Measurements from ENCODE around the gene ZNF429. TPM values are rescaled to one million over a fixed set of nuclear protein-coding genes. Genes with fewer than 3 reads are reported as not detected.

The ZNF429 gene
- total RNA-seq, 3 donors from 2014 or later (not counting 1 experiment from before 2014, with no cell fraction given): 15.7 to 21.0 (median 18.7) TPM

DNA sequence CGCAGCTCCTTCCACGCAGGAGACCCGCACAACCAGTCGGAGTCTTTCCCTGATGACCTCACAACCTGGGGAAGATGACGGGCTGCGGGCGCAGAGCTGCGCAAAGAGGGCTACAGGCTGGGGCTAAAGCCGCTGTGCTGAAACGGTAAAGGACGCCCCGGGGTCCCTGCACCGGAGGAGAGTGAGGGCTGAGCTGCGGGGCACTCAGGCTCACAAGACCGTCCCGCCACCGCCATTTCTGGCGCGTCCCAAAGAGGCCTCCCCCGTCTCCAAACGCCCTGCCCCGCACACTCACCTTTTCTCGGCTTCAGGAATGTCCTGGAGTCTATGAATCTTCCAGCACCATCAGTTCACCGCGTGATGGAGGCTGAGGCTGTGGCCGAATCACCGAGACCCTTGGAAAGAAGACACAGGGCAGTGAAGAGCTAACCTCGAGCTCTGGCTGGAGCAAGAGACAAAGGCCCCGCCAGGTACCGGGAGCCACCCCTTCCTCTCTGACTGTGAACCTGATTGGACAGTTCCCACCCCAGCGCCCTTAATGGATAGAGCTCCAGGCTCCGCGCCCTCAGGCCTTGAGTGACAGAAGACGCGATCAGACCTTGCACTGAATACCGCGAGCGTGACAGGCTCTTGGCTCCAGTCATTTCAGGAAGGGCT, 41.8 kb upstream of the ZNF429 start:
- H3K4me3 Mint-ChIP-seq: peak overlapping the region; percentile 90

DNA sequence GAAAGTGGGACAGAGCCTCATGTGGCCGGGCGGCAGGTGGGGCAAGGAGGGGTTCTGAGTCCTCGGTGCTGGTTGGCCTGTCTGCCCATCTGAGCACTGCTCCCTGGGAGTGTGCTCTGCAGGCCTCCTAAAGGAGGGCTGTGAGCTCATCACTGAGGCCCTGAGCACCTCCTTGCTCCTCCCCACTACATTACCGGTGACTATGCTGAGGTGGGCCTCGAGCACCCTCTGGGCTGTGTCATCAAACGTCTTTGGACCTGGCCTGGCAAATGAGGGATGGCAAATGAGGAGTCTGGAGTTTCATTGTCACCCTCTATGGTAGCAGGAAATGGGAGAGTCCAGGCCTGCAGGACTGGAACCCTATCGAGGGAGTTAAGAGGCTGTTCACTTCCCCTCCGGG, 38.8 kb upstream of the ZNF429 start:
- TF ChIP-seq, protein P1, sequence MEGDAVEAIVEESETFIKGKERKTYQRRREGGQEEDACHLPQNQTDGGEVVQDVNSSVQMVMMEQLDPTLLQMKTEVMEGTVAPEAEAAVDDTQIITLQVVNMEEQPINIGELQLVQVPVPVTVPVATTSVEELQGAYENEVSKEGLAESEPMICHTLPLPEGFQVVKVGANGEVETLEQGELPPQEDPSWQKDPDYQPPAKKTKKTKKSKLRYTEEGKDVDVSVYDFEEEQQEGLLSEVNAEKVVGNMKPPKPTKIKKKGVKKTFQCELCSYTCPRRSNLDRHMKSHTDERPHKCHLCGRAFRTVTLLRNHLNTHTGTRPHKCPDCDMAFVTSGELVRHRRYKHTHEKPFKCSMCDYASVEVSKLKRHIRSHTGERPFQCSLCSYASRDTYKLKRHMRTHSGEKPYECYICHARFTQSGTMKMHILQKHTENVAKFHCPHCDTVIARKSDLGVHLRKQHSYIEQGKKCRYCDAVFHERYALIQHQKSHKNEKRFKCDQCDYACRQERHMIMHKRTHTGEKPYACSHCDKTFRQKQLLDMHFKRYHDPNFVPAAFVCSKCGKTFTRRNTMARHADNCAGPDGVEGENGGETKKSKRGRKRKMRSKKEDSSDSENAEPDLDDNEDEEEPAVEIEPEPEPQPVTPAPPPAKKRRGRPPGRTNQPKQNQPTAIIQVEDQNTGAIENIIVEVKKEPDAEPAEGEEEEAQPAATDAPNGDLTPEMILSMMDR (IDR thresholded peaks at IDR 0.05): no peak
- no peaks in the 10 kb centered on the region for H3K36me3 Mint-ChIP-seq
- no peak overlapping the region for H3K4me3 Mint-ChIP-seq
- intact Hi-C loops (cut with micrococcal nuclease): no loop called here
- no peak overlapping the region for H3K4me3 ChIP-seq (ENCODE audit: low read length)
- H3K27me3 Mint-ChIP-seq (ENCODE audit: low read depth in 2 of 2): no peaks in the 10 kb centered on the region
- DNase-seq (no peak), ATAC-seq (no peak)
- peaks cover 0 to 4% of the 10 kb centered on the region in 2 donors for H3K9me3 Mint-ChIP-seq
- H3K4me1 Mint-ChIP-seq: peaks cover 7% of the 10 kb centered on the region in 2 donors
- no peak overlapping the region for H3K27ac ChIP-seq (ENCODE audit: low read length)
- H3K4me1 ChIP-seq (ENCODE audit: control insufficient read depth, insufficient read depth, low read length): peaks cover 10% of the 10 kb centered on the region
- no peak overlapping the region for H3K27ac Mint-ChIP-seq
- H3K36me3 ChIP-seq (ENCODE audit: control insufficient read depth, insufficient read depth, low read length): no peaks in the 10 kb centered on the region
- no peaks in the 10 kb centered on the region for H3K27me3 ChIP-seq (ENCODE audit: control insufficient read depth, insufficient read depth, low read length)
- no peaks in the 10 kb centered on the region for H3K9me3 ChIP-seq (ENCODE audit: control insufficient read depth, insufficient read depth, low read length)
- WGBS (ENCODE audit: insufficient coverage): 91% methylated on average over 8 of the region's 8 CpGs

More for the DNA sequence above, 41.8 kb upstream of the ZNF429 start:
- H3K9me3 Mint-ChIP-seq: peaks cover 0 to 8% of the 10 kb centered on the region in 2 donors
- DNase-seq: peak in 1 of 2 donors; percentile 57
- peak overlapping the region in 1 of 2 donors; percentile 78 for H3K27ac Mint-ChIP-seq
- no peaks in the 10 kb centered on the region for H3K36me3 Mint-ChIP-seq
- intact Hi-C loops (cut with micrococcal nuclease): no loop called here
- 4% methylated on average over 38 of the region's 38 CpGs for WGBS (ENCODE audit: insufficient coverage)
- no peaks in the 10 kb centered on the region for H3K36me3 ChIP-seq (ENCODE audit: control insufficient read depth, insufficient read depth, low read length)
- H3K27me3 Mint-ChIP-seq (ENCODE audit: low read depth in 2 of 2): no peaks in the 10 kb centered on the region
- peaks cover 11% of the 10 kb centered on the region for H3K9me3 ChIP-seq (ENCODE audit: control insufficient read depth, insufficient read depth, low read length)
- no peak overlapping the region for H3K27ac ChIP-seq (ENCODE audit: low read length)
- peaks cover 7% of the 10 kb centered on the region in 2 donors for H3K4me1 Mint-ChIP-seq
- H3K4me3 ChIP-seq (ENCODE audit: low read length): peak overlapping the region; percentile 33
- H3K4me1 ChIP-seq (ENCODE audit: control insufficient read depth, insufficient read depth, low read length): peaks cover 10% of the 10 kb centered on the region
- TF ChIP-seq, protein P1 (IDR thresholded peaks at IDR 0.05): no peak
- H3K27me3 ChIP-seq (ENCODE audit: control insufficient read depth, insufficient read depth, low read length): no peaks in the 10 kb centered on the region
- peak; percentile 78 to 96 (median 96) for ATAC-seq

GRCh38 chr19:21468791-21469190, 36.6 kb upstream of the ZNF429 start:
- TF ChIP-seq, protein P1 (IDR thresholded peaks at IDR 0.05): no peak

DNA sequence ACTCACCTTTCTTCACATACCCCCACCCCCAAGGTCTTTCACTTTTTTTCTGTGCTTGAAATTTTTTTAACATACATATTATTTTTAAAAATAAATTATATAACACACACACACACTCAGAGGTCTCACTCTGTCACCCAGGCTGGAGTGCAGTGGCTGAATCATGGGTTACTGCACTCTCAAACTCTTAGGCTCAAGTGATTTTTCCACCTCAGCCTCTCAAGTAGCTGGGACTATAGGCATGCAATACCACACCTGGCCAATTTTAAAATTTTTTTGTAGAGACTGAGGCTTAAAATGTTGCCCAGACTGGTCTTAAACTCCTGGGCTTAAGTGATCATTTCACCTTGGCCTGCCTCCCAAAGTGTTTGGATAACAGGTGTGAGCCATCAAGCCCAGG, 32.9 kb upstream of the ZNF429 start:
- H3K4me1 ChIP-seq (ENCODE audit: control insufficient read depth, insufficient read depth, low read length): peaks cover 14% of the 10 kb centered on the region
- Mint-ChIP-seq H3K36me3 (no peaks in the 10 kb centered on the region), H3K9me3 (no peaks in the 10 kb centered on the region), H3K4me3 (no peak overlapping the region), H3K4me1 (peaks cover 7 to 8% of the 10 kb centered on the region in 2 donors), H3K27me3 (ENCODE audit: low read depth in 2 of 2) (no peaks in the 10 kb centered on the region), H3K27ac (no peak overlapping the region)
- no peak overlapping the region for H3K27ac ChIP-seq (ENCODE audit: low read length)
- intact Hi-C loops (cut with micrococcal nuclease): no loop called here
- TF ChIP-seq, protein P1 (IDR thresholded peaks at IDR 0.05): no peak
- no peaks in the 10 kb centered on the region for H3K27me3 ChIP-seq (ENCODE audit: control insufficient read depth, insufficient read depth, low read length)
- no peaks in the 10 kb centered on the region for H3K9me3 ChIP-seq (ENCODE audit: control insufficient read depth, insufficient read depth, low read length)
- no peak overlapping the region for H3K4me3 ChIP-seq (ENCODE audit: low read length)
- ATAC-seq: no peak
- no peak for DNase-seq
- H3K36me3 ChIP-seq (ENCODE audit: control insufficient read depth, insufficient read depth, low read length): no peaks in the 10 kb centered on the region

More at GRCh38 chr19:21468791-21469190, 36.6 kb upstream of the ZNF429 start:
- Mint-ChIP-seq H3K9me3 (no peaks in the 10 kb centered on the region), H3K27ac (no peak overlapping the region), H3K27me3 (ENCODE audit: low read depth in 2 of 2) (no peaks in the 10 kb centered on the region), H3K4me3 (no peak overlapping the region), H3K4me1 (peaks cover 1 to 2% of the 10 kb centered on the region in 2 donors), H3K36me3 (no peaks in the 10 kb centered on the region)
- H3K4me1 ChIP-seq (ENCODE audit: control insufficient read depth, insufficient read depth, low read length): peaks cover 2% of the 10 kb centered on the region
- H3K4me3 ChIP-seq (ENCODE audit: low read length): no peak overlapping the region
- WGBS (ENCODE audit: insufficient coverage): 84% methylated on average over 5 of the region's 5 CpGs
- no peak overlapping the region for H3K27ac ChIP-seq (ENCODE audit: low read length)
- no peaks in the 10 kb centered on the region for H3K36me3 ChIP-seq (ENCODE audit: control insufficient read depth, insufficient read depth, low read length)
- H3K27me3 ChIP-seq (ENCODE audit: control insufficient read depth, insufficient read depth, low read length): no peaks in the 10 kb centered on the region
- DNase-seq: no peak
- intact Hi-C loops (cut with micrococcal nuclease): no loop called here
- no peak for ATAC-seq
- no peaks in the 10 kb centered on the region for H3K9me3 ChIP-seq (ENCODE audit: control insufficient read depth, insufficient read depth, low read length)
